Activated T-helper 17 cell treated with anti-CD3 and anti-CD28 coated beads, Interleukin-2, amount 50 U/mL, for 72 hours (primary cell): ENCODE data around the gene CIAPIN1. TPM values are rescaled to one million over a fixed set of nuclear protein-coding genes. Genes with fewer than 3 reads are reported as not detected.

Experiments
- ATAC-seq: fragments of 150-1000 bp; cut with Tn5 transposase; replicated peaks from 2 replicates; pipeline ENCODE4 v1.10.0; 2021; ENCODE audit warnings: mild to moderate bottlenecking, moderate library complexity
- H3K27ac Mint-ChIP-seq: one replicate; pipeline ENCODE4 v1.8.0; 2022; ENCODE audit warnings: mixed read lengths
- H3K27me3 Mint-ChIP-seq: one replicate; pipeline ENCODE4 v1.8.0; 2022; ENCODE audit warnings: mixed read lengths
- H3K36me3 Mint-ChIP-seq: one replicate; pipeline ENCODE4 v1.8.0; 2022; ENCODE audit warnings: low read depth, mild to moderate bottlenecking, mixed read lengths
- H3K4me1 Mint-ChIP-seq: one replicate; pipeline ENCODE4 v1.8.0; 2022; ENCODE audit warnings: mixed read lengths
- H3K4me3 Mint-ChIP-seq: one replicate; pipeline ENCODE4 v1.8.0; 2022; ENCODE audit warnings: mild to moderate bottlenecking, mixed read lengths
- H3K9me3 Mint-ChIP-seq: one replicate; pipeline ENCODE4 v1.8.0; 2022; ENCODE audit warnings: mixed read lengths
- total RNA-seq, 2 donors: library from RNA; stranded (reverse); gene quantifications; one replicate each; pipeline ENCODE4 v1.2.3, GENCODE V29; 2022

CIAPIN1 gene
- total RNA-seq, 2 donors from 2014 or later = 30.8 to 52.8 TPM

DNA sequence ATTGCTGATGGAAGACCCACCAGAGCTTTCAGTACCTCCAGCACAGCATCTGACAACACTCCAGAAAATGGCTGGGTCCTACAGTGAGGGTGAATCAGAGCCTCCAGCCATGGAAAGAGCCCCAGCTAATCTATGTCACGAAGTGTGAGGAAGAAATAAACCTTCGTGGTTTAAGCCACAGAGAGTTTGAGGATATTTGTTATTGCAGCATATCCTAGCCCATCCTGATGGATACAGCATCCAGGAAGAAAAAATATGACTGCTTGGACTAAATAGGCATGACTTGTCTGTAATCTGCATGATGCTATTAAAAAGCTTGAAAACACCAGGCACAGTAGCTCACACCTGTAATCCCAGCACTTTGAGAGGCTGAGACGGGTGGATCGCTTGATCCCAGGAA lies 55.9 kb downstream of the CIAPIN1 start:
- H3K4me1 Mint-ChIP-seq = peaks cover 4% of the 10 kb centered on the region
- H3K27ac Mint-ChIP-seq = no peak overlapping the region
- H3K36me3 Mint-ChIP-seq = no peaks in the 10 kb centered on the region
- no peak overlapping the region for H3K4me3 Mint-ChIP-seq
- no peak for ATAC-seq
- H3K9me3 Mint-ChIP-seq = no peaks in the 10 kb centered on the region
- peaks cover under 1% of the 10 kb centered on the region for H3K27me3 Mint-ChIP-seq

DNA sequence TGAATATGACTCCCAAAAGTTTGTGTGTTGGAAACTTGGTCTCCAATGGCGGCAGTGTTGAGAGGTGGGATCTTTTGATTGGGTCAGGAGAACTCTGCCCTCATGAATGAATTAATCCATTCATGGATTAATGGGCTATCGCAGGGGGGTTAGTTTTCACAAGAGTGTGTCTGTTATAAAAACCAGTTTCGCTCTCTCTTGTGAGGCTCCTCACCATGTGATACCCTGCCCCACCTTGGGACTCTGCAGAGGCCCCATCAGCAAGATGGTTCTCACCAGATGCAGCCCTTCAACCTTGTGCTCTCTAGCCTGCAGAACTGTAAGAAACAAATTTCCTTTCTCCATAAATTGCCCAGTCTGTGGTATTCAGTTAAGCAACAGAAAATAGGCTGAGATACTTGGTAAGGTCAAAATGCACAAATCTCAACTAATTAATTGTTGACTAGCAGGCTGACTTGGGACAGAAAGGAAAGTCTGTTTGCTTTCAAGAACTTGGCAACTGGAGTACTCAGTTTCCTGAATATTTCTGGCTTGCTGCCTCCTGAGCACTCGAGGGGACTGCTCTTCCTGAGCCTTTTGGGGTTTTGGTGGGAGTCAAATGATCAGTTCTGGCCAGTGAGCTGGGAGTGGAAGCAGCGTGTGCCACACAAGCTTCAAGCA lies 56.4 kb downstream of the CIAPIN1 start:
- Mint-ChIP-seq H3K27ac (no peak overlapping the region), H3K4me3 (no peak overlapping the region), H3K36me3 (no peaks in the 10 kb centered on the region), H3K9me3 (no peaks in the 10 kb centered on the region), H3K27me3 (no peaks in the 10 kb centered on the region), H3K4me1 (peaks cover 4% of the 10 kb centered on the region)
- no peak for ATAC-seq

DNA sequence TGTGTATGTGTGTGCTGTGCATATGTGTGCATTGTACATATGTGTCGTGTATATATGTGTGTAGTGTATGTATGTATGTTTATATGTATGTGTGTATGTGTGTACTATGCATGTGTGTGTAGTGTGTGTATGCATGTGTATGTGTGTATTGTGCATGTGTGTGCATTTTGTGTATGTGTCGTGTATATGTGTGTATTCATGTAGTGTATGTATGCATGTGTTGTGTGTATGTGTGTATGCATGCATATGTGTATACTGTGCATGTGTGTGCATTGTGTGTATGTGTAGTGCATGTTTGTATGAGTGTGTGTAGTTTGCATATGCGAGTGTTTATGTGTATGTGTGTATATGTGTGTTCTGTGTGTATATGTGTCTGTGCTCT lies 58.1 kb downstream of the CIAPIN1 start:
- Mint-ChIP-seq H3K4me1 (peaks cover 4% of the 10 kb centered on the region), H3K27ac (no peak overlapping the region), H3K9me3 (no peaks in the 10 kb centered on the region), H3K4me3 (no peak overlapping the region), H3K36me3 (no peaks in the 10 kb centered on the region), H3K27me3 (no peaks in the 10 kb centered on the region)
- no peak for ATAC-seq

DNA sequence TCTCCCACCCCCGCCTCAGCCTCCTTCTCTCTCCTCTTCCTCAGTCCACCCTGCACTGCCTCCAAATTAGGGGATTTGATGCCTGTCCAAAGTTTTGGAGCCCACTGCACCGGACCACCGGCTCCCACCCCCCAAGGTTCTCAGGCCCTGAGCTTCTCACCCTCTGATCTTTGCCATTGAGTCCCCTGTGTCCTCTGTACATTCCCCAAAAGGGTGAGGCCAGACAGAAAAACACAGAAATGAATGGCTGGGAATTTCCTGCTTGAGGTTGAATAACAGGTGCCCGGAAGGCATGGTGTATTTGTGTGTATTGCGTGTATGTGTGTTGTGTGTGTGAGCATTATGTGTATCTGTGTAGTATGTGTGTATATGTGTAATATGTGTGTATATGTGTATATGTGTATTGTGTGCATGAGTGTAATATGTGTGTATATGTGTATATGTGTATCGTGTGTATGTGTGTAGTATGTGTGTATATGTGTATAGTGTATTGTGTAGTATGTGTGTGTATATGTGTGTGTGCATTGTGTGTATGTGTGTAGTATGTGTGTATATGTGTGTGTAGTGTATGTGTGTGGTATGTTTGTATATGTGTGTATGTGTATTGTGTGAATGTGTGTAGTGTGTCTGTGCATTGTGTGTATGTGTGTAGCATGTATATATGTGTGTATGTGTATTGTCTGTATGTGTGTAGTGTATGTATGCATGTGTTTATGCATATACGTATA lies 58.7 kb downstream of the CIAPIN1 start:
- peak; percentile 75 for ATAC-seq
- peaks cover 4% of the 10 kb centered on the region for H3K4me1 Mint-ChIP-seq
- no peak overlapping the region for H3K4me3 Mint-ChIP-seq
- H3K9me3 Mint-ChIP-seq = no peaks in the 10 kb centered on the region
- no peaks in the 10 kb centered on the region for H3K27me3 Mint-ChIP-seq
- no peaks in the 10 kb centered on the region for H3K36me3 Mint-ChIP-seq
- no peak overlapping the region for H3K27ac Mint-ChIP-seq

DNA sequence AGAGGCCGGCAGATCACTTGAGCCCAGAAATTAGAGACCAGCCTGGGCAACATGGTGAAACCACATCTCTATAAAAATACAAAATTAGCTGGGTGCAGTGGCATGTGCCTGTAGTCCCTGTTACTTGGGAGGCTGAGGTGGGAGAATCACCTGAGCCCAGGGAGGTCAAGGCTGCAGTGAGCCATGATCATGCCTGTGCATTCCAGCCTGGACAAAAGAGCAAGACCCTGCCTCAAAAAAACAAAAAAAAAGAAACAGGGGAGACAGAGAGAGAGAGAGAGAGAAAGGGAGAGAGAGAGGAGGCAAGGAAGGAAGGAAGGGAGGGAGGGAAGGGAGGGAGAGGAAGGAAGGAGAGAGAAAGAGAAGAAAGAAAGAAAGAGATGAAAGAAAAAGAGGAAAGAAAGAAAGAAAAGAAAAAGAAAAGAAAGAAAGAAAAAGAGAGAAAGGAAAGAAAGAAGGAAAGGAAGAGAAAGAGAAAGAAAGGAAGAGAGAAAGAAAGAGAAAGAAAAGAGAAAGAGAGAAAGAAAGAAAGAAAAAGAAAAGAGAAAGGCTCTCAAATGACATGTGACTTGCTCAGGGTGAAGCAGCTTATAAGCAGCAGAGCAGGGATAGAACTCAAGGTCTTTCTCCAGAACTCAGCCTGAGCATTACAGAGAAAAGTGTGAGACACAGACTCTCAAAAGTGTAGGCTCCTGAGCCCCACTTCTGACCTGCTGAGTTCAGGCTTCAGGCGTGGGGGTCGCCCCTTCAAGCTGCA lies 59.4 kb downstream of the CIAPIN1 start:
- H3K27ac Mint-ChIP-seq = peak overlapping the region; percentile 21
- peaks cover 4% of the 10 kb centered on the region for H3K4me1 Mint-ChIP-seq
- no peaks in the 10 kb centered on the region for H3K36me3 Mint-ChIP-seq

DNA sequence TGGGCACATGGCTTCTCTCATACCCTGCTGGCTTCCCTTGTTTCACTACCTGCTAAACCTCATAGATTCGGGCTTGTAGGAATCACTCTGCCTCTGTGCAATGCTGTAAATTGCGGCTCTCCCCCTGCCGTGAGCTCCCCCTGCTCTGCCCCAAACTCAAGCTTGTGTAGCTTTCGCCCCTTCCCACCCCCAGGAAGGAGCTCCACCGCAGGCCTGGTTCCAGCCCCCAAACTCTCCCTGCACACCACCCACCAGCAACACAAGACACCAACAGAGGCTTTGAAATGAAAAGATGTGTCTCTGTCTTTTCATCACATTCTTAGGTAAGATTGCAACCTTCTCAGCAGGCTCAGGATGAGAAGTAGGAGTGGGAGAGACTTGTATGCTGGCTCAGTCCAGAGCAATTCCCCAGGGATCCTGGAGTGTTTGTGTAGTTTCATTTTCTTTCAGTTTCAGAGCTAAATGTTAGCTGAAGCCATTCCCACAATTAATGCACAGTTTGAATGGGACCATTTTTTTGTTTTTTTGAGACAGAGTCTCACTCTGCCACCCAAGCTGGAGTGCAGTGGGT lies 60.7 kb downstream of the CIAPIN1 start:
- no peaks in the 10 kb centered on the region for H3K9me3 Mint-ChIP-seq
- no peak overlapping the region for H3K4me3 Mint-ChIP-seq
- ATAC-seq = no peak
- H3K36me3 Mint-ChIP-seq = no peaks in the 10 kb centered on the region
- H3K27ac Mint-ChIP-seq = no peak overlapping the region
- peaks cover 4% of the 10 kb centered on the region for H3K4me1 Mint-ChIP-seq
- H3K27me3 Mint-ChIP-seq = no peaks in the 10 kb centered on the region

More for the DNA sequence above, 59.4 kb downstream of the CIAPIN1 start:
- H3K27me3 Mint-ChIP-seq = no peaks in the 10 kb centered on the region
- ATAC-seq = peak; percentile 56
- H3K9me3 Mint-ChIP-seq = no peaks in the 10 kb centered on the region
- H3K4me3 Mint-ChIP-seq = no peak overlapping the region

DNA sequence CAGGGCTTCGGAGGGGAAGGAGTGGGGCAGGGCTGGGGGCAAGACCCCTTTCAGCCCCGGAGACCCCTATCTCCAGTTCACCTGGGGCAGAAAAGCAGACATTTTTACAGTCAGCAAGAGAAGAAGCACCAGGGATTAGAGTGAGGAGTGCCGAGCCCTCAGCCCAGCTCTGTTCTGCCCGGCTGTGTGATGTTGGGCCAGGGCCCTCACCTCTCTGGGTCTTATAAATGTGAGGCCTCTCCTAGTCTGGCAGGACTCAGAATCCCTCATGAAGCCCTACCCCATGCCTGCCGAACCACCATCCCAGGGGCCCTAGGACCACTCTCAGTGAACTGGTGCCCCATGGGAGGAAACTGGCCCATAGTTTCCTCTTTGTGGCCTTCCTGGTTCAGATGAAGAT lies 62.1 kb downstream of the CIAPIN1 start:
- Mint-ChIP-seq H3K27me3 (no peaks in the 10 kb centered on the region), H3K4me1 (peaks cover 4% of the 10 kb centered on the region), H3K9me3 (no peaks in the 10 kb centered on the region), H3K27ac (no peak overlapping the region), H3K36me3 (no peaks in the 10 kb centered on the region), H3K4me3 (no peak overlapping the region)
- ATAC-seq = no peak

DNA sequence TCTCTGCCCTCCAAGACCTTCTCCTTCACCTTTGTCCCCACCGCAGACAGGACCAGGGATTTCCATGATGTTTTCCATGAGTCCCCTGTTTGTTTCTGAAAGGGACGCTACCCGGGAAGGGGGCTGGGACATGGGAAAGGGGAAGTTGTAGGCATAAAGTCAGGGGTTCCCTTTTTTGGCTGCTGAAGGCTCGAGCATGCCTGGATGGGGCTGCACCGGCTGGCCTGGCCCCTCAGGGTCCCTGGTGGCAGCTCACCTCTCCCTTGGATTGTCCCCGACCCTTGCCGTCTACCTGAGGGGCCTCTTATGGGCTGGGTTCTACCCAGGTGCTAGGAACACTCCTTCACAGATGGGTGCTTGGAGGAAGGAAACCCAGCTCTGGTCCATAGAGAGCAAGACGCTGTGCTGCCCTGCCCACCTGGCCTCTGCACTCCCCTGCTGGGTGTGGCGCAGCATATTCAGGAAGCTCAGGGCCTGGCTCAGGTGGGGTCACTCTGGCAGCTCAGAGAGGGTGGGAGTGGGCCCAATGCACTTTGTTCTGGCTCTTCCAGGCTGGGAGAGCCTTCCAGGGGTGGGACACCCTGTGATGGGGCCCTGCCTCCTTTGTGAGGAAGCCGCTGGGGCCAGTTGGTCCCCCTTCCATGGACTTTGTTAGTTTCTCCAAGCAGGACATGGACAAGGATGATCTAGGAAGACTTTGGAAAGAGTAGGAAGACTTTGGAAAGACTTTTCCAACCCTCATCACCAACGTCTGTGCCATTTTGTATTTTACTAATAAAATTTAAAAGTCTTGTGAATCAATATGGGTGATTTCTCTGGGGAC lies 62.7 kb downstream of the CIAPIN1 start:
- H3K36me3 Mint-ChIP-seq = no peaks in the 10 kb centered on the region
- no peak for ATAC-seq
- H3K4me3 Mint-ChIP-seq = no peak overlapping the region
- H3K27me3 Mint-ChIP-seq = no peaks in the 10 kb centered on the region
- H3K9me3 Mint-ChIP-seq = no peaks in the 10 kb centered on the region
- H3K4me1 Mint-ChIP-seq = peaks cover 4% of the 10 kb centered on the region
- no peak overlapping the region for H3K27ac Mint-ChIP-seq

DNA sequence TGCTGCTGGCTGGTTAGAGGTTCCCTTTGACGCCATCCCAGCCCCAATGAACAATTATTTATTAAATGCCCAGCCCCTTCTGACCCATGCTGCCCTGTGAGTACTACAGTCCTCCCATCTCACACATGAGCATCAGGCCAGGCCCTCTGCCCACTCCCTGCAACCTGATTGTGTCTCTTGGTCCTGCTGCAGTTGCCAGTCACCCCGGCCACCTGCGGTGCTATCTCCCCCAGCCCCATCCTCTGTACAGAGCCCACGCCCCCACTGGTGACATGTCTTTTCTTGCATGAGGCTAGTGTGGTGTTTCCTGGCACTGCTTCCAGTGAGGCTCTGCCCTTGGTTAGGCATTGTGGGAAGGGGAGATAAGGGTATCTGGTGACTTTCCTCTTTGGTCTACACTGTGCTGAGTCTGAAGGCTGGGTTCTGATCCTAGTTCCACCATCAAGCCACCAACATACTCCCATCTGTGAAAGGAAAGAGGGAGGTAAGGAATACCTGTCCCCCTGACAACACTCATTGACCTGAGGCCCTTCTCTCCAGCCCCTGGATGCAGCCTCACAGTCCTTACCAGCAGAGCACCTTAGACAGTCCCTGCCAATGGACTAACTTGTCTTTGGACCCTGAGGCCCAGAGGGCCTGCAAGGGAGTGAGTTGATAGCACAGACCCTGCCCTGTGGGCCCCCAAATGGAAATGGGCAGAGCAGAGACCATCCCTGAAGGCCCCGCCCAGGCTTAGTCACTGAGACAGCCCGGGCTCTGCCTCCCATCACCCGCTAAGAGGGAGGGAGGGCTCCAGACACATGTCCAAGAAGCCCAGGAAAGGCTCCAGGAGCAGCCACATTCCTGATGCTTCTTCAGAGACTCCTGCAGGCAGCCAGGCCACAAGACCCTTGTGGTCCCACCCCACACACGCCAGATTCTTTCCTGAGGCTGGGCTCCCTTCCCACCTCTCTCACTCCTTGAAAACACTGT lies 63.6 kb downstream of the CIAPIN1 start:
- H3K27ac Mint-ChIP-seq = peak overlapping the region; percentile 70
- H3K4me1 Mint-ChIP-seq = peaks cover 1% of the 10 kb centered on the region

DNA sequence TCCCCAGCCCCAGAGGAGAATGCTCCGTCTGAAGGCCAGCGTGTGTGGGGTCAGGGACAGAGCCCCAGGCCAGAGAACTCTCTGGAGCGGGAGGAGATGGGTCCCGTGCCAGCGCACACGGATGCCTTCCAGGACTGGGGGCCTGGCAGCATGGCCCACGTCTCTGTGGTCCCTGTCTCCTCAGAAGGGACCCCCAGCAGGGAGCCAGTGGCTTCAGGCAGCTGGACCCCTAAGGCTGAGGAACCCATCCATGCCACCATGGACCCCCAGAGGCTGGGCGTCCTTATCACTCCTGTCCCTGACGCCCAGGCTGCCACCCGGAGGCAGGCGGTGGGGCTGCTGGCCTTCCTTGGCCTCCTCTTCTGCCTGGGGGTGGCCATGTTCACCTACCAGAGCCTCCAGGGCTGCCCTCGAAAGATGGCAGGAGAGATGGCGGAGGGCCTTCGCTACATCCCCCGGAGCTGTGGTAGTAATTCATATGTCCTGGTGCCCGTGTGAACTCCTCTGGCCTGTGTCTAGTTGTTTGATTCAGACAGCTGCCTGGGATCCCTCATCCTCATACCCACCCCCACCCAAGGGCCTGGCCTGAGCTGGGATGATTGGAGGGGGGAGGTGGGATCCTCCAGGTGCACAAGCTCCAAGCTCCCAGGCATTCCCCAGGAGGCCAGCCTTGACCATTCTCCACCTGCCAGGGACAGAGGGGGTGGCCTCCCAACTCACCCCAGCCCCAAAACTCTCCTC lies 64.5 kb downstream of the CIAPIN1 start:
- Mint-ChIP-seq H3K9me3 (no peaks in the 10 kb centered on the region), H3K4me3 (no peak overlapping the region), H3K27me3 (no peaks in the 10 kb centered on the region), H3K36me3 (no peaks in the 10 kb centered on the region), H3K27ac (peak overlapping the region; percentile 70), H3K4me1 (peaks cover 5% of the 10 kb centered on the region)
- no peak for ATAC-seq

More for the DNA sequence above, 63.6 kb downstream of the CIAPIN1 start:
- no peaks in the 10 kb centered on the region for H3K27me3 Mint-ChIP-seq
- no peak overlapping the region for H3K4me3 Mint-ChIP-seq
- no peaks in the 10 kb centered on the region for H3K36me3 Mint-ChIP-seq
- no peak for ATAC-seq
- no peaks in the 10 kb centered on the region for H3K9me3 Mint-ChIP-seq

DNA sequence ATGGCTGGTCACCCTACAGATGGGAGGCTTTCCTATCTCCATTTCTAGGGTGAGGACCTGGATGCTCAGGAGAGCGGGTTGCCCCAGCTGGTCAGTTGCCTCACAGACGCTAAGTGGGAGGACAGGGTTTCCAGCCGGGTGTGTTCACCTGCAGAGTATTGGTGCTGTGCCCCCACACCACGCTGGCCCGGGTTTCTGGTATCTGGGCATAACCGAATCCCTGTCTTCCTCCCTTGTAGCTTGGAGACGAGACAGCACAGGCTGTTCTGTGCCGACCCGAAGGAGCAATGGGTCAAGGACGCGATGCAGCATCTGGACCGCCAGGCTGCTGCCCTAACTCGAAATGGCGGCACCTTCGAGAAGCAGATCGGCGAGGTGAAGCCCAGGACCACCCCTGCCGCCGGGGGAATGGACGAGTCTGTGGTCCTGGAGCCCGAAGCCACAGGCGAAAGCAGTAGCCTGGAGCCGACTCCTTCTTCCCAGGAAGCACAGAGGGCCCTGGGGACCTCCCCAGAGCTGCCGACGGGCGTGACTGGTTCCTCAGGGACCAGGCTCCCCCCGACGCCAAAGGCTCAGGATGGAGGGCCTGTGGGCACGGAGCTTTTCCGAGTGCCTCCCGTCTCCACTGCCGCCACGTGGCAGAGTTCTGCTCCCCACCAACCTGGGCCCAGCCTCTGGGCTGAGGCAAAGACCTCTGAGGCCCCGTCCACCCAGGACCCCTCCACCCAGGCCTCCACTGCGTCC lies 65.2 kb downstream of the CIAPIN1 start:
- H3K9me3 Mint-ChIP-seq = no peaks in the 10 kb centered on the region
- peaks cover 10% of the 10 kb centered on the region for H3K4me1 Mint-ChIP-seq
- no peaks in the 10 kb centered on the region for H3K27me3 Mint-ChIP-seq
- ATAC-seq = no peak
- no peaks in the 10 kb centered on the region for H3K36me3 Mint-ChIP-seq
- no peak overlapping the region for H3K27ac Mint-ChIP-seq
- H3K4me3 Mint-ChIP-seq = no peak overlapping the region
